AG09319 (cell line): Measurements from ENCODE around the gene COA3.

ENCODE experiments used
- DNase-seq: peaks from one replicate; pipeline ENCODE4 v3.0.0-alpha.2; 2010; ENCODE audit warnings: low read depth; ENCODE audit errors: extremely low read depth
- TF ChIP-seq, protein P1 (sequence below): IDR thresholded peaks from 2 replicates; pipeline ENCODE4 v1.5.1; 2011; ENCODE audit warnings: low read depth, mild to moderate bottlenecking, inconsistent platforms, low read length, moderate library complexity

The COA3 gene

DNA sequence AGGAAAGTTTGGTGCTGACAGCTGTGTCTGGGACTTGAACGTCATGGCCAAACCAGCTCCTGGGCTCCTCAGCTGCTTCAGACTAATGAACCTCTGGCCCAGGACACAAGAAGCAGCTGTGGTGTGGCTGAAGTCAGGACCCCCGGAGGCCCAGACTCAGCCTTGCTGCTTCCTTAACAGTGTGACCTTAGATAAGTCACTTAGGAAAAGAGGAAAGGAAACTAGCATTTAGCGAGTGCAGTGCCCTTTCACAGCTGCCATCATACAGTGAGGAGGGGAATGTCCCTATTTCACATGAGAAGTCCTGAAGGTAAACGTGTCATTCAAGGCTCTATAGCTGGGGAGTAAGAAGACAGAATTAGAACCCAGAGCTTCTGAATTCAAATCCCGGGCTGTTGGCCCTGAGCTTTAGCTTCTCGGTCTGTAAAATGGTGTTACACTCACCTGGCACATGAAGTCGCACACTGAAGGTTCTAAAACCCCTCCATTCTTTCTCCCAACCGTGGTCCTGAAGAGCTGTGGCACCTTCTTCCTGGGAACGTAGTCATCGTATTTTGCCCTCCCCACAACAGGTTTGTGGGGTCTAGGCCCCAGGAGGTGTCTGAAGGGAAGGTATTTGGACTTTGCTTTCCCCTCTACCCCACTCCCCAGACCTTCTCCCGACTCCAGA is 38.4 kb downstream of the COA3 start:
- no peak for DNase-seq
- TF ChIP-seq, protein P1, sequence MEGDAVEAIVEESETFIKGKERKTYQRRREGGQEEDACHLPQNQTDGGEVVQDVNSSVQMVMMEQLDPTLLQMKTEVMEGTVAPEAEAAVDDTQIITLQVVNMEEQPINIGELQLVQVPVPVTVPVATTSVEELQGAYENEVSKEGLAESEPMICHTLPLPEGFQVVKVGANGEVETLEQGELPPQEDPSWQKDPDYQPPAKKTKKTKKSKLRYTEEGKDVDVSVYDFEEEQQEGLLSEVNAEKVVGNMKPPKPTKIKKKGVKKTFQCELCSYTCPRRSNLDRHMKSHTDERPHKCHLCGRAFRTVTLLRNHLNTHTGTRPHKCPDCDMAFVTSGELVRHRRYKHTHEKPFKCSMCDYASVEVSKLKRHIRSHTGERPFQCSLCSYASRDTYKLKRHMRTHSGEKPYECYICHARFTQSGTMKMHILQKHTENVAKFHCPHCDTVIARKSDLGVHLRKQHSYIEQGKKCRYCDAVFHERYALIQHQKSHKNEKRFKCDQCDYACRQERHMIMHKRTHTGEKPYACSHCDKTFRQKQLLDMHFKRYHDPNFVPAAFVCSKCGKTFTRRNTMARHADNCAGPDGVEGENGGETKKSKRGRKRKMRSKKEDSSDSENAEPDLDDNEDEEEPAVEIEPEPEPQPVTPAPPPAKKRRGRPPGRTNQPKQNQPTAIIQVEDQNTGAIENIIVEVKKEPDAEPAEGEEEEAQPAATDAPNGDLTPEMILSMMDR, result no peak

DNA sequence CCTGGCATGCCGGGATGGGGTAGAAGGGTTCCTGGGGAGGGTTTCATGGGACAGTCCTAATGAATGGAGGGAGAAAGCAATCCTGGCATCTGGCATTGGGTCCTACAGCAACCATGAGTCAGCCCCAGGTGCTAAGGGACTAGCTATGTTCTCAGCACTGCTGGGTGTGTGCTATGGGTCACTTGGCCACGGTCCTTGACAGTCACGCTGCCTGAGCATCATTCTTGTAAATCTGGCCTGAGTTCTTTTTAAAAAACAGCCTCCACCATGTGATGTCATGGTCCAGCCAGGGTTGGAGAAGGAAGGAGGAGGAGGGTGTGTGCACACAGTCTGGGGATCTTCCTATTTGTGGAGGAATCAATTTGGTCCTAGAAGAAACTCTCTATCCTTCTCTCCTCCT is 43.7 kb downstream of the COA3 start:
- TF ChIP-seq, protein P1, result no peak
- DNase-seq, result no peak

DNA sequence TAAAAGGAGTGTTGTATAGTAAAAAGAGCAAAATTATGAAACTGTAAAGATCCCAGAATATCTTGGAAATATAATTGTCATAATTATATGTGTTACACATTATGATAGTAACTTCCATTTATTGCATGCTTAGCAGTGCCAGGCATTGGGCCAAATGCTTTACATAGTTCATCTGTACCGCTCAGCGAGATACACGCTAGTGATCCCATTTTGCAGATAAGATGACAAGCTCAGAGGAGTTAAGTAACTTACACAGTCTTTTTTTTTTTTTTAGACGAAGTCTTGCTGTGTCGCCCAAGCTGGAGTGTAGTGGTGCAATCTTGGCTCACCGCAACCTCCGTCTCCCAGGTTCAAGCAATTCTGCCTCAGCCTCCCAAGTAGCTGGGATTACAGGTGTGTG is 46.9 kb downstream of the COA3 start:
- no peak for DNase-seq
- TF ChIP-seq, protein P1, result no peak

DNA sequence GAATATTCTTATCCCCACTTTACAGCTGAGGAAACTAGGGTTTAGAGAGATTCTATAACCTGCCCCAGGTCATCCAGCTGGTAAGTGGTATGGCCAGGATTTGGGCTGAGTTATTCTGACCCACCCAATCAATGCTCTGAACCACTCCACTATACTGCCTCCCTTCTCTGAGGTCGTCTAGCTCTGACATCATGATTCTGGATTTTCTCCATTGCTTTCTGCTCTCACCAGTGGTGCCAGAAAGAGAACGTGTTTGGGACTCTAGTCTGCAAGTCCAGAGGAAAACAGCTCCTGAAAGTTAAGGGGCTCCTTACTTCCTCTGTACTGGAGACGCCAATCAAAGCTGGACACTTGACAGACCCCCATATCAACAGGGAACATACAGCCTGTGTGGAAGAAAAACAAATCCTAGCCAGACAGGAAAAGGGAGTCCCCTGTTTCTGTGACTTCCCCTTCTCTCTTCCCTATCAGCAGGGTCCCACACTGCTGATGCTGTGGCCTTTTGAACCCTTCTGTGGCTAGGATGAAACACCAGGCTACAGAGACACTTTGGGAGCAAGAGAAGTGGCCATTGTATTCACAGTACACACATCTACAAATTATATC is 47.7 kb downstream of the COA3 start:
- TF ChIP-seq, protein P1, result no peak
- DNase-seq, result no peak

DNA sequence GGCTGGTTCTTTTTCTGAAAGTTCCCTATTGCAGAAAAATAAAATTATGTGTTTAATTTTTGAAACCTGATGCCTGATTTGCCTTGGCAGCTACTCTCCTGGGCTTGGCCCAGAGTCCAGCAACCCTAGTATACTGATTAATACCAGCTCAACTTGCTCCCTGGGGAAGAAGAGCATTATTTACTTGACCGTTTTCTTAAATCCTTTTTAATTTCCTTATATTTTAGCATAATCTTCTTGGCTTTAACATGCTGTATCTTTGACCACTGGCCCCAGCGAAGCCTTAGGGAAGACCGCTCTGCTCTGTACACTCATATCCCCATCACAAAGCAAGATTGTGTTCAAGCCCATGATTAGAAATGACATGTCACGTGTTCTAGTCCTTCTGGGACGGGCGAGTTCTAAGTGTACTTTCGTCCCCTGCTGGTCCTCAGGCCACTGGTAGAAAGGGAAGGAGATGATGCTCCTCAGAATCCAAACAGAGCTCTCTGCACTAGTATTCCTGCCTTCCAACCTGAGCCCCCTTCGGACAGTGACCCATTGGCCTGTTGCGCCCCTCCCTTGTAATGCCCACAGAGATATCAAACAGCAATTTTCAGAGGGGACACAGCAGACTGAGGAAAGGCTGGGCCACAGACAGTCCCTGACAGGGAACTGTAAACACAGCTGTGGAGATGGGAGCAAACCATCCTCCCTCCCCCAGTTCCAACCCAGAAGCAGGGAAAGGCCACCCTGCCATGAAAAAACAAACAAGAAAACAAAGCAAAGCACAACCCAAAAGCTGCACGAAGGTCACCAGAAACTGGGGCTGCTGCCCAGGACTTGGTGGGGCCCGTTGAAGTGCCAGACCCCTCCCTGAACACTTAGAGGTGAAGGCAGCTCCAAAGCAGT is 49.4 kb downstream of the COA3 start:
- DNase-seq, result no peak
- TF ChIP-seq, protein P1, result no peak

DNA sequence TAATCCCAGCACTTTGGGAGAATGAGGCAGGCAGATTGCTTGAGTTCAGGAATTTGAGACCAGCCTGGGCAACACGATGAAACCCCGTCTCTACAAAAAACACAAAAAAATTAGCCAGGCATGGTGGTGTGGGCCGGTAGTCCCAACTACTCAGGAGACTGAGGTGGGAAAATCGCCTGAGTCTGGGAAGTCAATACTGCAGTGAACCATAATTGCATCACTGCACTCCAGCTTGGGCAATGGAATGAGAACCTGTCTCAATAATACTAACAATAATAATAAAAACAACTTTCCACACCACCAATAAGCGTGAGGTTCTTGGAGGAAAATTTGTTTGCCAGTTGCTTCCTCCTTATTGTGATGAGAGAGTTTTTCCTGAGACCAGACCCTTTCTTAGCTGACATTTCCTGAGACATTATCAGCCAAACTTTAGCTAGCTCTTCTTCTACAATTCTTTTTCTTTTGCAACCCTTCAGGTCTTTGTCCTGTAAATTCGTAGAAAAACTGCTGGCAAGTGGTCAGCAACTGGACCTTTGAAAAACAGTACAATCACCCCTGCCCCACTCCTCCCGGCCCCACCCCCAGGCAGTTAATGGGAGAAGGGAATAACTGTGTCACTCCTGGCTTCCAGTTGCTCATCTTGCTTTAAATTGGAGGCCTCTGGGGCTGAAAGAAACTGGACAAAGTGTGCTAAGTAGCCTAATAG is 50.1 kb downstream of the COA3 start:
- DNase-seq, result no peak
- TF ChIP-seq, protein P1, result no peak
